Muscle layer of duodenum (tissue), 2 donors: ENCODE data around the gene PTPRK.

Experiments
- H3K27ac ChIP-seq: one replicate; pipeline ENCODE4 v1.7.0; 2013; ENCODE audit warnings: mild to moderate bottlenecking, low read length
- H3K27me3 ChIP-seq: one replicate; pipeline ENCODE4 v1.7.0; 2013; ENCODE audit warnings: low read depth, mild to moderate bottlenecking, control low read depth, low read length
- H3K36me3 ChIP-seq, 2 donors: one replicate each; pipeline ENCODE4 v1.7.0; 2013; ENCODE audit warnings: low read length in 2 of 2, control low read depth in 1 of 2, mild to moderate bottlenecking in 1 of 2; ENCODE audit not compliant: insufficient read depth in 2 of 2, control insufficient read depth in 1 of 2
- H3K4me1 ChIP-seq, 2 donors: one replicate each; pipeline ENCODE4 v1.7.0; 2013; ENCODE audit warnings: low read length in 2 of 2, mild to moderate bottlenecking in 2 of 2, control low read depth in 1 of 2, moderate library complexity in 1 of 2; ENCODE audit not compliant: insufficient read depth in 2 of 2, control insufficient read depth in 1 of 2
- H3K4me3 ChIP-seq, 2 donors: one replicate each; pipeline ENCODE4 v1.7.0; 2013; ENCODE audit warnings: low read length in 2 of 2, low read depth in 1 of 2, mild to moderate bottlenecking in 1 of 2
- H3K9me3 ChIP-seq, 2 donors: one replicate each; pipeline ENCODE4 v1.7.0; 2013; ENCODE audit warnings: low read length in 2 of 2, control low read depth in 1 of 2, mild to moderate bottlenecking in 1 of 2; ENCODE audit not compliant: control insufficient read depth in 1 of 2
- donor health status: healthy.

Gene PTPRK

DNA sequence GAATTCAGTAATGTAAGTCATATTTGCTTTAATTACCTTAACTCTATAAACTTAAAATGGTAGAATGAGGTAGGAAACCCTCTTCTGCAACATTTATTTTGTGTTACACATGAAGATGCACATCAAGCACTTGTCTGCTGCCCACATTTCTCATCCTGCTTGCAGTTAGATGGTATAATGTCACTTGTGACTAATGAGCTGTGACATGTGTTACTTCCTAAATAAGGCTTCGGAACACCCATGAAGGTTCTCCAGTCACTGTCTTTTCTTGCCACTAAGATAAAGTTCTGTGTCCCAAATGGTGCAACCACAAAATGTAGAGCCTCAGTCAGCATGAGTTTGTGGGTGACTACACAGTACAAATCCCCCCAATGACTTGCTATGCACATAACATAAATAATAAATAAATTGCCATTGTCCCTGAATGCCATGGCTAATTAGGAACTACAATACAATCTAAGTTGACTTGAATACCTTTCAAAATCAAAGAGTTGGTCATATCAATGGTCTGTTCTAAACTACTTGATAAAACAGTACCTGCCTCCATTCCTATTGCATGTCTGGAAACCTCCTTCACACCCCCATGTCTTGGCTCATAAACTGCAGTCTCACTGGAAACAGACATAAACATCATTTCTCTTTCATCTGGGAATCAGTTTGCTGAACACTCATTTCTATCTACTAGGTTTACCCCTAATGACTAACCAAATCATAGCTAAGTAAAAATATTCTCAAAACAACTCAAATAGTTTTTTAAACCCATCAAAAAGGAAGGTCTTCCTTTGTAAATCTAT lies 157.2 kb downstream of the PTPRK start:
- H3K27me3 ChIP-seq = no peaks in the 10 kb centered on the region
- no peaks in the 10 kb centered on the region for H3K36me3 ChIP-seq
- no peaks in the 10 kb centered on the region for H3K9me3 ChIP-seq
- H3K4me1 ChIP-seq = peaks cover 0 to 22% of the 10 kb centered on the region in 2 donors
- no peak overlapping the region for H3K4me3 ChIP-seq
- H3K27ac ChIP-seq = no peak overlapping the region

DNA sequence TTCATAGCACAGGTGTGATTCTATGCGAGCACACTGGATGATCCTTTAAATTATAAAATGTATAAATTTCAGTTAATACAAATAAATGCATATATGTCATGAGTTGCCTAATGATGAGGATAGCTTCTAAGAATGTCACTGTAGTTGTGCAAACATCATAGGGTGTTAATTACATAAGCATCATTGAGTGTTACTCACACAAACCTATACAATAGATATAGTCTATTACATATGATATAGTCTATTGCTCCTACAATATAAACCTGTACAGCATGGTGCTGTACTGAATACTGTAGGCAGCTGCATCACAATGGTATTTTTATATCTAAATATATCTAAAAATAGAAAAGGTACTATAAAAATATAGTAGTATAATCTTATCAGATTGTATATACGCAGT lies 159.0 kb downstream of the PTPRK start:
- H3K9me3 ChIP-seq = no peaks in the 10 kb centered on the region
- no peak overlapping the region for H3K4me3 ChIP-seq
- H3K36me3 ChIP-seq = no peaks in the 10 kb centered on the region
- no peaks in the 10 kb centered on the region for H3K27me3 ChIP-seq
- peaks cover 4 to 28% of the 10 kb centered on the region in 2 donors for H3K4me1 ChIP-seq
- no peak overlapping the region for H3K27ac ChIP-seq

DNA sequence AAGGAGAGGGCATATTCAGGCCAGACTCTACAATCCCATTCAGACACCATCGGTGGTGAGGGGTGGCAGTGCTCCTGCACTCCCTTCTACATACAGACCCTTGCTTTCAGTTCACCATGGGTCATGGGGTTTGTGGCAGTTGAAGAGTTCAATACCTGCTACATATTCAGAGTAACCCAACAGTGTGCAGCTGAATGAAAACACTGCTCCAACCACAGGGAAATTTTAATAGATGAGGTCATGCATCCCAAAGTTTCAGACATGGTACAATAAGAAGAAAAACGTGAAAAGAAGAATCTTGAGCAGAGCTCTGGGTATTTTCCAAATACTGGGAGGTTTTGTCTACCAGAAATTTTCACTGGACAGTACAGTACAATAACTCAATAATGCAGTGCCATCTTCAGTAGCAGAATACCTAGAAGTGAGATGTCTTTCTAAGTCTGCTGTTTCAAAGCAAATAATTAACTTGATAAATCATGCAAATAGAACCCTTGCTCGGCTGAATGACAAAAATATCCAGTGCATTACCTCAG lies 162.1 kb downstream of the PTPRK start:
- Histone ChIP-seq H3K27me3 (no peaks in the 10 kb centered on the region), H3K4me3 (no peak overlapping the region), H3K4me1 (peaks cover 4 to 21% of the 10 kb centered on the region in 2 donors), H3K9me3 (no peaks in the 10 kb centered on the region), H3K36me3 (no peaks in the 10 kb centered on the region), H3K27ac (no peak overlapping the region)

DNA sequence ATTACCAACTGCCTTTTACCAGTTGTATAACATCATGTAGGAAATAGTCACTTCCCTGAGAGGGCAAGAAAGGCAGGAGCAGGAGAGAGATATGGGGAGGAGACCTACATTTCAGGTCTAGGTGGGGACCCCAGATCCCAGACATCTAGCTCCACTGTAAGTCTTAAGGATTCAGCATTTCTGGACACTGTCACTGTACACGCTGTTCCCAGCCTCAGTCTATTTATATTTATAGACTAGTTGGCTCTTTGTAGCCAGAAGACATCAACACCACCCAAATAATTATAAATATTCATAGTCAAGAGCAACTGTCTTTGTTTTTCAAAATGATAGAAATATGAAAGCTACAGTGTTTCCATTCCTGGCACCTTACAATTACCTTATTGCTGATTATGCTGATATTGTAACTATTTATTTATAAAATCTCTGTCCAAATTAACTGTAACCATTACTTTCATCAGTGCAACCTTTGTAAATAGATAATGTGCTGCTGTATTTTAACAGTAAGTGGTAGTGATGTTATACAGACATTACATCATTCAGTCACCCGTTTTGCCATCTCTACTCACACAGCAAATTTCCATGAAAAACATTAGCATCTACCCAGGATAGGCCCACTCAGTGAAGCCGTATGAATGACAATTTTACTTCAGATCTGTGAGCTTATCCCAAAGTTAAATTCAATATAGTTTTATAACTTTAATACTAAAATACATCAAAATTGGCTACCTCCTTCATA lies 162.8 kb downstream of the PTPRK start:
- H3K4me1 ChIP-seq = peaks cover 4 to 21% of the 10 kb centered on the region in 2 donors
- H3K9me3 ChIP-seq = no peaks in the 10 kb centered on the region
- no peaks in the 10 kb centered on the region for H3K36me3 ChIP-seq
- H3K4me3 ChIP-seq = no peak overlapping the region
- H3K27me3 ChIP-seq = no peaks in the 10 kb centered on the region
- no peak overlapping the region for H3K27ac ChIP-seq

DNA sequence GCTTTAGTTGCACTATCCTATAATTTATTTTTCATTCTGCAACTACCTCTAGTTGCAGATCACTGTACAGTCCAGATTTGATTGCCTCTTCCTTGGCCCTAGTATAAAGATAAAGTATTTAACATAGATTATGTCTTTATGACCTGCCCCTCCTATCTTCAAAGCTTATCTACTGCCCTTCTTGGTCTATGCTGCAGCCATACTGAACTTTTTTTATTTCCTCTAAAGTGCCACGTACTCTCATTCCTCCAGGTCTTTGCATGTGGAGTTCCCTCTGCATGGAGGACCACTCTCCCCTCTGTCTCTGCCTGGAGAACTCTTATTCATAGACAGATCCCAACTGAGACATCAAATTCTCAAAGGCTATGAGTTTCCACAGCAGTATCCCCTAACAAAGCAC lies 168.0 kb downstream of the PTPRK start:
- Histone ChIP-seq H3K4me1 (peaks cover 2 to 13% of the 10 kb centered on the region in 2 donors), H3K4me3 (no peak overlapping the region), H3K27me3 (no peaks in the 10 kb centered on the region), H3K36me3 (no peaks in the 10 kb centered on the region), H3K9me3 (no peaks in the 10 kb centered on the region), H3K27ac (no peak overlapping the region)

DNA sequence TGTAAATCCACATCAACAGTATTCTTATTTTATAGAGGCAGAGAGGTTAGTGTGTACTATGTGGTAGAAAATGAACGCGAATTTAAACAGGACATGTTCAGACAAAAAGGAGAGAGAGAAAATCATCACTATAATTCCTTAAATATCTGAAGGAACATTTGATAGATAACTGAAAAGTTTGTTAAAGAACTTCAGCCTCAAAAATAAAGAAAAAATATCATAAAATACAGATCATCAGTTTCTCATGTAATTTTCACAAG lies 169.2 kb downstream of the PTPRK start:
- Histone ChIP-seq H3K36me3 (no peaks in the 10 kb centered on the region), H3K4me1 (peaks cover 0 to 13% of the 10 kb centered on the region in 2 donors), H3K9me3 (no peaks in the 10 kb centered on the region), H3K27me3 (no peaks in the 10 kb centered on the region), H3K4me3 (no peak overlapping the region), H3K27ac (peak overlapping the region; percentile 19)

DNA sequence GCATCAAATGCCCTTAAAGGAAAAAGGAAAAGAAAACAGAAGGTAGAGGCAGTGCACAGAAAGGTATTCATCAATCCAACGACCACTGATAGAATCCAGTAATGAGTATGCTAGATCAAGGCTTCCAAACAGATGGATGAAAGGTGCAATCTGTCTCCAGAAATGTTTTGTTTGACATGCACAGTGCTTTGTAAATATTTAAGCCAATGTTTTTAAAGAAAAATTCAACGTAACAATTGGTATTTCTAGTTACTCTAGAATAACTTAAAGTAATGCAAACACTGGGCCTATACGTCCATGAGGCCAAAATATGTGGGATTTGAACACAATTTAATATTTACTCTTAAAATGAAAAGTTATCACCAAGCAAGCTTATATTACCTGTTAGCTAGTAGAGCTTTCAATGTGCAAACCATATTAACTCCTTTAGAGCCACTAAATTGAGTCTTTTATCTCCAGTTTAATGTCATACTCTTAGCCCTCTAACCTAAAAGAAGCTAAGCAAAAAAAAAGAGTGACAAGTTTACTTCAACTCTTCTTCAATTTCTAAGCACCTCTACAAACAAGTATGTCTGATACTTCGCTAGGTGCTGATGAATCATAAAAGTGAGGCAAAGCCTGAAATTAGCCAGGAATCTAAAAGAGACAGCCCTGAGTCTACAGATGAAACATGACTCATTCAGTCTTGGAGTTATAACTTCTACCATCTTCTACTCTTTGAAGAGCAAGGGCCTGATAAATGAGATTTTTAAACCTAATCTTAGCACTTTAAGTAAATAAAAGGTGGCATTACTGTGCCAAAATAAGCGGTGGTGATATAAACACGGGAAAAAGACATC lies 169.8 kb downstream of the PTPRK start:
- Histone ChIP-seq H3K27me3 (no peaks in the 10 kb centered on the region), H3K4me3 (no peak overlapping the region), H3K9me3 (no peaks in the 10 kb centered on the region), H3K36me3 (no peaks in the 10 kb centered on the region), H3K4me1 (peaks cover 0 to 14% of the 10 kb centered on the region in 2 donors), H3K27ac (peak overlapping the region; percentile 19)

DNA sequence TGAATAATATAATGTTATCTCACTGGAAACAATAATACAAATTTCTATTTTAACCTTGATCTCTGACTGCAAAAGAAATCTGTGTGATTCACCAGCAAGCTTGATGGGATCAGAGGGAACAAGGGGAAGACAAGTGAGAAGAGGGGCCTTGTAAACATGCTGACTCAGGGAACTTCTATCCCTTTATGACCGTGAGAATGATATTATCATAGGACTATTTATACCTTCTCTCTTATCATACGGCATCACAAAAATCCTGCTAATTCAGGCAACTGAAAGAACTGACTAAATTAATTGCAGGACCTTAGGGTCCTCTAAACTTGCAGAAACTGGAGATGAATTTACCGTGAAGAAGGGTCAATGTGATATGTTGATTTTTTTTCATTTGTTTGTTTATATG lies 173.3 kb downstream of the PTPRK start:
- Histone ChIP-seq H3K4me3 (no peak overlapping the region), H3K27ac (no peak overlapping the region), H3K4me1 (peaks cover 0 to 19% of the 10 kb centered on the region in 2 donors)

DNA sequence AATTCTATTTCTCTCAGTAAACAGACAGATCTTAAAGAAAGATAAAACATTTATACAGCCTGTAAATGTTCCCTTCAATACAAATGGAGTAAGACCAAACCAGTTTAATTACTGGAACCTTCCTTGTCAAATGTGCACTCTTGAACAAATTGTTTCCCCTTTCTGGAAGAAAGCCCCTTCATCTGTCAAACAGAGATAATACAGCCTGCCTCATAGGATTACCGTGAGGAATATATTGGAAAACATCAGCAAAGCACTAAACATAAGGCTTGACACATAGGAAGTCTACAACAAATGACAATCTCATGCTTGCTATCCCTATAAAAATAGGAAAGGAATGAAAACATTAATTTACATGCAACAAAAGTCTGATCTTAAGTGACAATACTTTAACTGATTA lies 173.8 kb downstream of the PTPRK start:
- H3K27me3 ChIP-seq = no peaks in the 10 kb centered on the region
- H3K4me3 ChIP-seq = no peak overlapping the region
- H3K36me3 ChIP-seq = no peaks in the 10 kb centered on the region
- no peak overlapping the region for H3K27ac ChIP-seq
- H3K9me3 ChIP-seq = no peaks in the 10 kb centered on the region
- peaks cover 0 to 19% of the 10 kb centered on the region in 2 donors for H3K4me1 ChIP-seq

More for the DNA sequence above, 173.3 kb downstream of the PTPRK start:
- H3K9me3 ChIP-seq = no peaks in the 10 kb centered on the region
- no peaks in the 10 kb centered on the region for H3K27me3 ChIP-seq
- no peaks in the 10 kb centered on the region for H3K36me3 ChIP-seq

DNA sequence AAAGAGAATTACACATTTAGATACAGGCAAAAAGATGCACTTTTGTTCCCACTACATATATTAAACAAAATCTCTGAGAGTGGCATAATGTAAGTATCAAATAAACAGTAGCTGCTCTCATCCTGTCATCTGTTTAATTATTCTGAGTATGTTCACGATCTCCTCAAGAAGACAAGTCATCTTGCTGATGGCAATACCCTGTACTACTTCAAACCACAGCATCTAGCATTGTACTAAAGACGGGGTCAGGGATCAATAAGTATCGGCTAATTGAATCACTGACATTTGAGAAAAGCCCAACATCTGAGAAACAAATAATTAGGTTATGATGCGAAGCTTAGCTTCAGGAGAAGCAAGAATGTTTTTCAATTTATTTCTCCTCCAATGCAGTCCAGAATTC lies 175.1 kb downstream of the PTPRK start:
- no peak overlapping the region for H3K27ac ChIP-seq
- H3K4me3 ChIP-seq = no peak overlapping the region
- no peaks in the 10 kb centered on the region for H3K36me3 ChIP-seq
- H3K9me3 ChIP-seq = no peaks in the 10 kb centered on the region
- H3K4me1 ChIP-seq = peaks cover 2 to 15% of the 10 kb centered on the region in 2 donors
- H3K27me3 ChIP-seq = no peaks in the 10 kb centered on the region

DNA sequence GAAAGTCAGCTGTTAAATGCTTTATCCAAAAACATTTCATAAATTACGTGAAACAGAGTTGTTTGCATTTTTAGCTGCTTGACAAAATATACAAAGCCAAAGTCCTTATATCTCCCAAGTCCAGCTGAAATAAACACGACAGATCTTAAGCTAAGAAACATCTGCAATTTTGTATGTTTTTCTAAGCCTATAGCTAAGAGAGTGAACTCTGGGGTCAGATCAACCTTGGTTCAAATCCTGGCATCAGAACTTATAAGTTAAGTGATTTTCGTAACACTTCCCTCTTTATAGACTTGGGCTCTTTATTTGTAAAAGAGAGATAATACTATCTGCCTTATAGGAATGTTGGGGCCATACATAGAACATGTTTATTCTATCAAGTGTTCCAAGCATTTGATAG lies 176.7 kb downstream of the PTPRK start:
- no peak overlapping the region for H3K27ac ChIP-seq
- no peaks in the 10 kb centered on the region for H3K9me3 ChIP-seq
- H3K4me3 ChIP-seq = no peak overlapping the region
- peaks cover 11 to 27% of the 10 kb centered on the region in 2 donors for H3K4me1 ChIP-seq
- no peaks in the 10 kb centered on the region for H3K27me3 ChIP-seq
- H3K36me3 ChIP-seq = no peaks in the 10 kb centered on the region
